ENCODE data around the gene UBAP1L.

The UBAP1L gene

GRCh38 chr15:65067645-65068402, 47.2 kb downstream of the UBAP1L start, which contains the start of gene RASL12:
Gene RASL12 (minus strand): TSS chr15:65067991. CDS start chr15:65067835, 156 bp downstream.
- DNase-seq (ENCODE audit: low read depth): no peak
- TF ChIP-seq CTCF (IDR thresholded peaks at IDR 0.05; ENCODE audit: low read length, missing control alignments): no peak
- H3K4me3 ChIP-seq (replicated peaks; ENCODE audit: low read depth, low read length): peak within 1 kb of the TSS; percentile 42

GRCh38 chr15:65067317-65067644, 47.7 kb downstream of the UBAP1L start:
- no peak for TF ChIP-seq CTCF (IDR thresholded peaks at IDR 0.05; ENCODE audit: low read length, missing control alignments)
- DNase-seq (ENCODE audit: low read depth): no peak
- peak overlapping the region; percentile 42 for H3K4me3 ChIP-seq (replicated peaks; ENCODE audit: low read depth, low read length)

GRCh38 chr15:65066635-65067316, 48.2 kb downstream of the UBAP1L start:
- peak overlapping the region; percentile 42 for H3K4me3 ChIP-seq (replicated peaks; ENCODE audit: low read depth, low read length)
- DNase-seq (ENCODE audit: low read depth): no peak
- TF ChIP-seq CTCF (IDR thresholded peaks at IDR 0.05; ENCODE audit: low read length, missing control alignments): no peak

GRCh38 chr15:65066001-65066634, 48.9 kb downstream of the UBAP1L start:
- TF ChIP-seq CTCF (IDR thresholded peaks at IDR 0.05; ENCODE audit: low read length, missing control alignments): no peak
- peak; percentile 36 for DNase-seq (ENCODE audit: low read depth)
- peak overlapping the region; percentile 13 for H3K4me3 ChIP-seq (replicated peaks; ENCODE audit: low read depth, low read length)

- H3K4me3 ChIP-seq (replicated peaks; ENCODE audit: low read depth, low read length): no peak overlapping the region
- TF ChIP-seq CTCF (IDR thresholded peaks at IDR 0.05; ENCODE audit: low read length, missing control alignments): no peak
- DNase-seq (ENCODE audit: low read depth): no peak
Measured at GRCh38 chr15:65062726-65063125, 52.3 kb downstream of the UBAP1L start.

- DNase-seq (ENCODE audit: low read depth): no peak
- TF ChIP-seq CTCF (IDR thresholded peaks at IDR 0.05; ENCODE audit: low read length, missing control alignments): no peak
- H3K4me3 ChIP-seq (replicated peaks; ENCODE audit: low read depth, low read length): no peak overlapping the region
Measured at GRCh38 chr15:65062061-65062460, 52.9 kb downstream of the UBAP1L start.

Measured in fibroblast of pulmonary artery (primary cell).